Activated B cell treated with CpG ODN at 0.5 μM for 24 hours (primary cell): ENCODE measurements around the gene KCTD12. TPM values are rescaled to one million over a fixed set of nuclear protein-coding genes. Genes with fewer than 3 reads are reported as not detected.

Experiments used
- ATAC-seq: fragments of 200-7000 bp; cut with Tn5 transposase; one replicate; pipeline ENCODE4 v1.10.0; 2021; ENCODE audit warnings: low read depth, mild to moderate bottlenecking, moderate library complexity
- CTCF ChIA-PET: fragments of 350-600 bp; sonication (Branson Sonifier 250); formaldehyde crosslinking; loops from one replicate; lab custom pipeline; 2021; ENCODE audit warnings: antibody characterized with exemption; lab: Charles Lee
- POLR2A ChIA-PET: fragments of 350-600 bp; sonication (Branson Sonifier 250); formaldehyde crosslinking; loops from one replicate; lab custom pipeline; 2021; ENCODE audit warnings: antibody characterized with exemption; lab: Charles Lee
- DNase-seq: peaks from one replicate; pipeline ENCODE4 v3.0.0; 2022
- H3K27ac Mint-ChIP-seq: one replicate; pipeline ENCODE4 v1.8.0; 2020; ENCODE audit warnings: mixed read lengths
- H3K27me3 Mint-ChIP-seq: one replicate; pipeline ENCODE4 v1.8.0; 2021; ENCODE audit warnings: mixed read lengths
- H3K36me3 Mint-ChIP-seq: one replicate; pipeline ENCODE4 v1.8.0; 2021; ENCODE audit warnings: low read depth, mixed read lengths
- H3K4me1 Mint-ChIP-seq: one replicate; pipeline ENCODE4 v1.8.0; 2021; ENCODE audit warnings: mixed read lengths
- H3K4me3 Mint-ChIP-seq: one replicate; pipeline ENCODE4 v1.8.0; 2020; ENCODE audit warnings: mild to moderate bottlenecking, mixed read lengths
- H3K9me3 Mint-ChIP-seq: one replicate; pipeline ENCODE4 v1.8.0; 2020; ENCODE audit warnings: mixed read lengths
- CTCF ChIP-seq: fragments of 200-600 bp; IDR thresholded peaks from one replicate; pipeline ENCODE4 v1.8.0; 2022; ENCODE audit warnings: antibody characterized with exemption, mild to moderate bottlenecking
- intact Hi-C: fragments of 100-400 bp; cut with micrococcal nuclease; formaldehyde crosslinking; loops from one replicate; pipeline ENCODE4 v1.15.1; 2024
- total RNA-seq: library from RNA; stranded (reverse); gene quantifications from 2 replicates; pipeline ENCODE4 v1.2.3, GENCODE V29; 2022

The KCTD12 gene
- total RNA-seq, 1 donor from 2014 or later = 5.5 TPM

DNA sequence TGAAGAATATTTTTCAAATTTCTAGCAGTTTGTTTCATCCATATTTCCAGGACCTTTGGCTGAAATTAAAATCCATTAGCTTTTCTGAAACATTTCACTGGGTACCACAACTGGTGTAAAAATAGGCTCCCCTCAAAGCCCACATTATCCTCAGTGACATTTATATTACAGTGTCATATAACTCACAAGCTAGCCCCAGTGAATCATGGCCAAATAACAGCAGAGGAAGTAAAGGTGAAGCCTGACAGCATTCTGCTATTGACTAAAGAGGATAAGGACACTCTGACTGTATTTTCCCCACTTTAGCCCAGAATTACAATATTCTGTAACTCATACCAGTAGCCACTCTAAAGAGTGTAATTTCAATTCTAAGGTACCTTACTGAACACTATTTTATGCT is 21.9 kb downstream of the KCTD12 start:
- ChIA-PET POLR2A (no interaction called here), CTCF (no interaction called here)
- Mint-ChIP-seq H3K4me1 (no peaks in the 10 kb centered on the region), H3K9me3 (no peaks in the 10 kb centered on the region), H3K36me3 (no peaks in the 10 kb centered on the region), H3K27ac (no peak overlapping the region), H3K27me3 (peaks cover 28% of the 10 kb centered on the region), H3K4me3 (no peak overlapping the region)
- no peak for ATAC-seq
- intact Hi-C loops = no loop called here
- no peak for TF ChIP-seq CTCF
- DNase-seq = no peak

- TF ChIP-seq CTCF = no peak
- H3K36me3 Mint-ChIP-seq = no peaks in the 10 kb centered on the region
- CTCF ChIA-PET = no interaction called here
- H3K27me3 Mint-ChIP-seq = peaks cover 30% of the 10 kb centered on the region
- intact Hi-C loops = no loop called here
- H3K9me3 Mint-ChIP-seq = peaks cover 2% of the 10 kb centered on the region
- H3K4me3 Mint-ChIP-seq = no peak overlapping the region
- POLR2A ChIA-PET = no interaction called here
- H3K4me1 Mint-ChIP-seq = no peaks in the 10 kb centered on the region
- H3K27ac Mint-ChIP-seq = no peak overlapping the region
- ATAC-seq (no peak), DNase-seq (no peak)
These were observed 23.2 kb downstream of the KCTD12 start for GRCh38 chr13:76863022-76863421.

DNA sequence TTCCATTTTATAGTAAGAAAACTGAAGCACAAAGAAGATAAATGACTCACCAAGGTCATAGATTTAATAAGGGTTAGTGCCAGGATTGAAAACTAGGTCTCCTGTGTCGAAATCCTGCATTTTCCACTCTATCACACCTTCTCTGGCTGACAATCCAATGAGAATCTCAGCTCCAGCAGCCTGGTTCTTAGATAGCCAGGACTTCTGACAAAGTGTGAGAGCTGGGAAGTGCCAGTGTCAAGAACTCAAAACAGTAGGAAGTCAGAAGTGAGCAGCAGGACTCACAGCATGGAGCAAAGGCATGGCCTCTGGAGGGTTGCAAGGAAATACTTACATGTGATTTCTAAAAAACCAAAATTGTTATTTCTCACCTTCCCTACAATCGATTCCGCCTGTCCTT is 24.3 kb downstream of the KCTD12 start:
- no peak for DNase-seq
- no peak overlapping the region for H3K4me3 Mint-ChIP-seq
- peaks cover 2% of the 10 kb centered on the region for H3K9me3 Mint-ChIP-seq
- H3K27ac Mint-ChIP-seq = no peak overlapping the region
- intact Hi-C loops = no loop called here
- no peaks in the 10 kb centered on the region for H3K4me1 Mint-ChIP-seq
- H3K36me3 Mint-ChIP-seq = no peaks in the 10 kb centered on the region
- peaks cover 30% of the 10 kb centered on the region for H3K27me3 Mint-ChIP-seq
- no peak for ATAC-seq
- CTCF ChIA-PET = no interaction called here
- POLR2A ChIA-PET = no interaction called here
- no peak for TF ChIP-seq CTCF

GRCh38 chr13:76860706-76861105 is 25.5 kb downstream of the KCTD12 start:
- H3K4me3 Mint-ChIP-seq = no peak overlapping the region
- DNase-seq (no peak), ATAC-seq (no peak)
- peaks cover 2% of the 10 kb centered on the region for H3K9me3 Mint-ChIP-seq
- POLR2A ChIA-PET = no interaction called here
- CTCF ChIA-PET = no interaction called here
- no peaks in the 10 kb centered on the region for H3K4me1 Mint-ChIP-seq
- H3K27ac Mint-ChIP-seq = no peak overlapping the region
- H3K36me3 Mint-ChIP-seq = no peaks in the 10 kb centered on the region
- H3K27me3 Mint-ChIP-seq = peaks cover 21% of the 10 kb centered on the region
- intact Hi-C loops = no loop called here
- no peak for TF ChIP-seq CTCF

- no peak for ATAC-seq
- H3K27me3 Mint-ChIP-seq = peaks cover 2% of the 10 kb centered on the region
- POLR2A ChIA-PET = interaction anchor here (0.6 kb wide), 1 partner anchor 32 kb away, joined by 4 read pairs; no protein-coding TSS in a partner anchor
- no peak overlapping the region for H3K4me3 Mint-ChIP-seq
- intact Hi-C loops = no loop called here
- no peaks in the 10 kb centered on the region for H3K36me3 Mint-ChIP-seq
- CTCF ChIA-PET = no interaction called here
- no peaks in the 10 kb centered on the region for H3K4me1 Mint-ChIP-seq
- TF ChIP-seq CTCF = no peak
- H3K9me3 Mint-ChIP-seq = peaks cover 2% of the 10 kb centered on the region
- H3K27ac Mint-ChIP-seq = no peak overlapping the region
- DNase-seq = no peak
These were observed 31.3 kb downstream of the KCTD12 start for GRCh38 chr13:76854894-76855293.
